ENCODE measurements around the gene TRHDE.

The TRHDE gene, protein sequence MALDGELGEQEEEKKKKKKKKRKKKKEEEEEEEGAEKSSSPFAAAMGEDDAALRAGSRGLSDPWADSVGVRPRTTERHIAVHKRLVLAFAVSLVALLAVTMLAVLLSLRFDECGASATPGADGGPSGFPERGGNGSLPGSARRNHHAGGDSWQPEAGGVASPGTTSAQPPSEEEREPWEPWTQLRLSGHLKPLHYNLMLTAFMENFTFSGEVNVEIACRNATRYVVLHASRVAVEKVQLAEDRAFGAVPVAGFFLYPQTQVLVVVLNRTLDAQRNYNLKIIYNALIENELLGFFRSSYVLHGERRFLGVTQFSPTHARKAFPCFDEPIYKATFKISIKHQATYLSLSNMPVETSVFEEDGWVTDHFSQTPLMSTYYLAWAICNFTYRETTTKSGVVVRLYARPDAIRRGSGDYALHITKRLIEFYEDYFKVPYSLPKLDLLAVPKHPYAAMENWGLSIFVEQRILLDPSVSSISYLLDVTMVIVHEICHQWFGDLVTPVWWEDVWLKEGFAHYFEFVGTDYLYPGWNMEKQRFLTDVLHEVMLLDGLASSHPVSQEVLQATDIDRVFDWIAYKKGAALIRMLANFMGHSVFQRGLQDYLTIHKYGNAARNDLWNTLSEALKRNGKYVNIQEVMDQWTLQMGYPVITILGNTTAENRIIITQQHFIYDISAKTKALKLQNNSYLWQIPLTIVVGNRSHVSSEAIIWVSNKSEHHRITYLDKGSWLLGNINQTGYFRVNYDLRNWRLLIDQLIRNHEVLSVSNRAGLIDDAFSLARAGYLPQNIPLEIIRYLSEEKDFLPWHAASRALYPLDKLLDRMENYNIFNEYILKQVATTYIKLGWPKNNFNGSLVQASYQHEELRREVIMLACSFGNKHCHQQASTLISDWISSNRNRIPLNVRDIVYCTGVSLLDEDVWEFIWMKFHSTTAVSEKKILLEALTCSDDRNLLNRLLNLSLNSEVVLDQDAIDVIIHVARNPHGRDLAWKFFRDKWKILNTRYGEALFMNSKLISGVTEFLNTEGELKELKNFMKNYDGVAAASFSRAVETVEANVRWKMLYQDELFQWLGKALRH

DNA sequence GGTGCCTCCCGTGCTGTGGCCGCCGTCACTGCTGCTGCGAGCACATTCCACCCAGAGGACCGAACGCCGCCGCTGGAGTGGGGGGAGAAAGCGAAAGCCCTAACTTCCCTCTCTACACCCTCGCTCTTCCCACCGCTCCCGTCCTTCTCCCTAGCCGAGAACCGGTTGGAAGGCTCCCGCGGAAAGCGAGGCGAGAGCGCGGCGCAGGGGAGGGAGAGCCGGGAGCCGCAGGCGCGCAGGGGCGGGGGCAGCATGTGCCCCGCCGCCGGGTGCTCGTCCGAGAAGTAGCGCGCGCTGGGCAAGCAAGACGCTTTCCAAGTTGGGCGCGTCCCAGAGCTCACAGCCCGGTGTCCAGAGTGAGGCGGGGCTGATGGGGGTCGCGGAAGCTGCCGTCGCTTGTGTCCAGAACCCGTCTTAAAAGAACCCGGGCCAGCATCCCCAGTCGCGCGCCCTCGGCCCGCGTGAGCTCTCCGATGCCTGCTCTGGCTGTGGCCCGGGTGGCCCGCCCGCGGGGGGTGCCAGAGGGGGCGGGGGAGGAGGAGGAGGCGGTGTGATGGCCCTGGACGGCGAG, at the start of gene TRHDE:
TRHDE (plus strand) TSS at position 280 of the 571 bp plus-strand sequence; CDS start at position 554, 274 bp downstream.
- DNase-seq (ENCODE audit: low read depth in 2 of 2): no peak

GRCh38 chr12:72226510-72226909, 45.7 kb upstream of the TRHDE start:
- no peak for DNase-seq (ENCODE audit: low read depth in 2 of 2)

DNA sequence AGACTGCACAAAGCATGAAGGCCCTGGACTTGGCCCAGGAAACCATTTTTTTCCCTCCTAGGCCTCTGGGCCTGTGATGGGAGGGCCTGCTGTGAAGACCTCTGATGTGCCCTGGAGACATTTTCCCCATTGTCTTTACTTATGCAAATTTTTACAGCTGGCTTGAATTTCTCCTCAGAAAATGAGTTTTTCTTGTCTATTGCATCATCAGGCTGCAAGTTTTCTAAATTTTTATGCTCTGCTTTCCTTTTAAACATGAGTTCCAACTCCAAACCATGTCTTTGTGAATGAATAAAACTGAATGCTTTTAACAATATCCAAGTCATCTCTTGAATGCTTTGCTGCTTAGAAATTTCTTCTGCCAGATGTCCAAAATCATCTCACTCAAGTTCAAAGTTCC, 43.7 kb upstream of the TRHDE start:
- no peak for DNase-seq (ENCODE audit: low read depth in 2 of 2)

DNA sequence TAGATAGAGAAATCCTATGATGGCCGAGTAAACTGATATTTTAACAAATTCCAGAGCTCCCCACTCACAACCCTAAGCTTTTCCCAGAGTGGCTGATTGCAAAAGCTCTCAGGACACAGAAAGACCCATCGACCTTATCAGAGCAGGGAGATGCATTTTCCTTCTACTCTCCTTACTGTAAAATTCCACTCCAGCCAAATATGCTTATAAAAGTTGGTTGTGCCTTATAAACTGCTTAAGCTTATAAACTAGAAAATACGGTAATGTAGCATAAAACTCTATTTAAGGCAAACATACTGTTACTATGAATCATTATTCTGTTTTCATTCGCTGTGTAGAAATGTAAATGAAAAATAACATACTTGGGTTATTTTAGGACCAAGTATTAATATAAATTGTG, 41.6 kb upstream of the TRHDE start:
- no peak for DNase-seq (ENCODE audit: low read depth in 2 of 2)

DNA sequence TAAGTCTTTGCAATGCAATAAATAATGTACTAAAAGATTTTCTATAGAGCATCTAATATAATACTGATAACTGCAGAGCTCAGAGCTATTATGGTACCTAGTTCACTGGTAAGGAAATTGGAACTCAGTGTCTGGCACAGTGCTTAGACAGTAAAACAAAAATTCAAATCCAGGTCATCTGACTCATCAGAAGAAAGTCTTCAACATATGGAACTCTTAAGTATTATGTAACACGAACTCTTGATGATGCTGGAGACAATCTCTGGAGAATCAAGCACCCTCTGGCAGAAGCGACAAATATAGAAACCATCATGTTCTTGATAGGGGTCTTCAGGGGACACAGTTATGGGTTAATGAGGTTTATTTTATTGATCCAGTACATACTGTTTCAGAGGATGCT, 37.3 kb upstream of the TRHDE start:
- no peak for DNase-seq (ENCODE audit: low read depth in 2 of 2)

DNA sequence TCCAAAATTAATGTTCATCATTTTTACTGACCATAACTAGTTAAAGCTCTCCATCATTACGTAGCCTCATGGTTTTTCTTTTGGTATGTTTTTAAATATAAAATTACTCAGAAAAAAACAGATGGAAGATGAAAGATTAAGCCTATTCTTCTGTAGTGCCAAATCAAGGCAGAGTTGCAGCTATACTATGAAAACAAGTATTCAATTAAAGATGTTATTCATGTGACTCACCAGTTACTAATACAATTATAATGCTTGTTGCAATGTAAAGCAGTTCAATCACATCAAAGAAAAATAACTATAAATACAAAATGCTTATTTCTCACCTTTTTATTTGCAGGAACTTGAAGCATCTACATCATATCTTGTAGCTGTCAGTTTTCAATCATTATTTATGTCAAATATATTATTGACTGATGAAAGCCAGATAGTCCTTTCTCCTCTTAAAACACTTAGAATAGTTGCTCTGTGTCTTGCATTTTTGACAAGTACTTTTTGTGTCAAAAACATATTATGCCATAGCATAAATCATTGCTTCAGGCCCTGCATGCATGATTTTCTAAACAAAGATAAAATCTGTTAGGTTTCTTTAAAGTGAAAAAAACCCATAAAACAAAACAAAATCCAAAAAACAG, 36.0 kb upstream of the TRHDE start:
- DNase-seq (ENCODE audit: low read depth in 2 of 2): no peak

- no peak for DNase-seq (ENCODE audit: low read depth in 2 of 2)
Measured at GRCh38 chr12:72241552-72241951, 30.6 kb upstream of the TRHDE start.

GRCh38 chr12:72242946-72243345, 29.2 kb upstream of the TRHDE start:
- no peak for DNase-seq (ENCODE audit: low read depth in 2 of 2)

DNA sequence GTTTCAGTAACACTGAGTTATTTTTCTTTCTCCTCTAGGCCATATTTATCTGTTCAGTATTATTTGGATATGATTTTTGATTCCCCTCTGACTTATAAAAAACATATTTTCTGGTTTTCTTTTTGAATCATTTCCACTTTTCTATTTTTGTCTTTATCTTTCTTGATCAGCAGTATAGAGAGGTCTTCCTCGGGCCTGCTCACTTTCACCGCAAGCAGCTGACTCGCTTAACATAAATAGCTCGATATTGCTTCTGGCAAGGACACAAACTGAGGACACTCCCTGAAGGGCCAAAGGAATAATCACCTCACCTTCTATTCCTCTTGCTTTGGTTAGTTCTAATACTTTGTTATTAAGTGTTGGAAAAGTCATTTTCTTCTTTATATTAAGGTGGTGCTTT, 25.8 kb upstream of the TRHDE start:
- DNase-seq (ENCODE audit: low read depth in 2 of 2): no peak

DNA sequence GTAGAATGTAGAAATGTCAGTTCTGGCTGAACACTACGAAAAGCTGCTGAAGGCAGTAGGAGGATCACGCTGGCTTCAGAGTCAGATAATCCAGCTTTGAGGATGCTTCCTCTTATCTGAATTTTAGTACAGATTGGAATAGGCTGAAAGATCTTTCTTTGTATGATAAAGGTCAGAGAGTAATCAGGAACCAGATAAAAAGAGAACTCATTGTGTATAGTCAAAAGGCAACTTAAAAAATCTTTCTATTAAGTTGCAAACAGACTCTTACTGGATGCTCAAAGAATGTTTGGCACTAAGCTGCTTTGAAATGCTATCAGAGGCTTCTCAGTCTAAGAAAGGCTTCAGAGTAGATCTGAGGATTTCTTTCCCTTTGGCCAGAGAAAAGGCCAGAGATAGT, 21.8 kb upstream of the TRHDE start:
- no peak for DNase-seq (ENCODE audit: low read depth in 2 of 2)

DNA sequence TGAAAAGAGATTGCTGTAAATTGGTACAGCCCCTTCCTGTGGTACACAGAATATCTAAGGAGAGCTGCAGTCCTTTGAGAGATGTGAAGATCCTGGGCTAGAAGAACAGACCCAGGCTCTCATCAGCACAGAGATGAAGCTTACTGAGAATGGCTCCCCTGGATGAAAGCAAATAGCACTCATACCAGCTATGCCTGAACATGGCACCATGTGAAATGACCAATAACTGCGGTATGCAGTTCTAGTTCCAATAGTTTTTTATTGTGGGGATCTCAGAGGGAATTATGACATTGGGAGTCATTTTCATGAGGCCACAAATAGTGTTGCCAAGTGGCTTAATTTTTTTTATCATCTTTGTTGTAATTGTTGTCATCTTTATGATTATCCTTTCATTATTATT, 15.4 kb upstream of the TRHDE start:
- no peak for DNase-seq (ENCODE audit: low read depth in 2 of 2)

DNA sequence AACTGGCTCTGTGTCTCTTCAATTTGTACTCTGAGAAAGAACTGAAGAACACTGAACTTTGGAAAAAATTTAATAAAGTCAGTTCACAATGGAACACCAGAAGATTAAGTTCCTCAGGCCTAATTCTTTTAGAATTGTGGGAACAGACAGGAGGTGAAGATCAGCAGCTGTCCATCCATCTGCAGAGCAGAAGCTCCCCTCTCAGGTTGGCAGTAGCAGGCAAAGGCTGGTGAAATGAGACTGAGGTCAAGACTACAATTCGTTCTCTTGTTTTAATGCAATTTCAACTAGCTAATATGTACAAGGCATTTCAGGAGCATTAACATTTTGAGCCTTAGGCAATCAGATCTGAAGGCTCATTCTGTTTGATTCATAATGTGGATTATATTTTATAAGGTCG, 10.3 kb upstream of the TRHDE start:
- DNase-seq (ENCODE audit: low read depth in 2 of 2): no peak

GRCh38 chr12:72264548-72265175, 7.5 kb upstream of the TRHDE start:
- no peak for DNase-seq (ENCODE audit: low read depth in 2 of 2)

GRCh38 chr12:72267974-72268373, 4.2 kb upstream of the TRHDE start:
- no peak for DNase-seq (ENCODE audit: low read depth in 2 of 2)

DNA sequence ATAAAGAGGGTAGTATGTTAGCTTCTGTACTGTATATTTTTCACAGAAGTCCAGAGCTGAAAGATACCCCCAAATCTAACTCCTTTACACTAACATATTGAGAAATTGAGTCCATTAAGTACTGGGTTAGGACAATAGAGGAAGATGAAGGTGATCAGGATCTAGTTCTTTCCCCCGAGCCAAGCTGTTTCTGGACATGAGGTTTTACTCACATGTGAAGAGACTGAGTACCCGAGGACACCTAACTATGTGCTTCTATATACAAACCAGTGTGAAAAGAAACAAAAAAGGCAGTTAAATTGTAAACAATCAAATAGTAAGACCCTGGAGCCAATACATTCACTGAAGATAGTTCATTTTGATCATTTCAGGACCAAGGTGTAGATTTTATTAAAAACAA, 3.8 kb upstream of the TRHDE start:
- DNase-seq (ENCODE audit: low read depth in 2 of 2): no peak

DNA sequence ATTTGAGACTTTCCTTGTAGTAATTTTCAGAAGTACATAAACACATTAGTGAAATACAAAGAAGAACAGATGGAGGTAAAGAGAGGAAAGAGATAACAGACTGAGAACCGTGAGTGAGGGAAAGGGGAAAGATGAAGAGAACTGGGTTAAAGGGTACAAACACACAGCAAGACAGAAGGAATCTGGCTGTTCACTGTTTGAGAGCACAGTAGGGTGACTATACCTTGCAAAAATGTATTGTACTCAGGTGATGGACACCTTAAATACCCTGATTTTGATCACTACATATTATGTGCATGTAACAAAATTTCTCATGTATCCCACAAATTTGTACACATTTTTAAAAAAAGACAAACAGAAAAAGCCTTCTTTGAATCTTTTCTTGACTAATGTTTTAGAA, 2.7 kb upstream of the TRHDE start:
- no peak for DNase-seq (ENCODE audit: low read depth in 2 of 2)

- no peak for DNase-seq (ENCODE audit: low read depth in 2 of 2)
Measured at GRCh38 chr12:72270246-72270645, 1.9 kb upstream of the TRHDE start.

DNA sequence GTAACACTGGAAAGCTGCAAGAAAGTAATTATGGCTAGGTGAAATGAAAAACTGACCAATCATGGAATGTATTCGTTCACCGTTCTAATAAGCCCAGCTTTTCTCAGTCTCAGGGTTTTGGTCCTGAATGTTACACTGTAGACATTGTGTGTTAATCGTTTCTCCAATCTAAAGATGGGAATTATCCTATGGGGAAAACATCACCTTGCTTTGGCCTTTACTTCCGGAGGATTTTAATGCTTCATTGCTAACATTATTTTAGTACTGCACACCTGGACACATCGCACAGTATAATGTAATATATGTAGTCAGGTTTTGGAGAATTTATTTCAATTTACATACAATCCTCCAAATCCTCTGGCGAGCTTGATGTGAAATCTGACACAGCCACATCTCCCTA, 1.2 kb upstream of the TRHDE start:
- no peak for DNase-seq (ENCODE audit: low read depth in 2 of 2)

DNA sequence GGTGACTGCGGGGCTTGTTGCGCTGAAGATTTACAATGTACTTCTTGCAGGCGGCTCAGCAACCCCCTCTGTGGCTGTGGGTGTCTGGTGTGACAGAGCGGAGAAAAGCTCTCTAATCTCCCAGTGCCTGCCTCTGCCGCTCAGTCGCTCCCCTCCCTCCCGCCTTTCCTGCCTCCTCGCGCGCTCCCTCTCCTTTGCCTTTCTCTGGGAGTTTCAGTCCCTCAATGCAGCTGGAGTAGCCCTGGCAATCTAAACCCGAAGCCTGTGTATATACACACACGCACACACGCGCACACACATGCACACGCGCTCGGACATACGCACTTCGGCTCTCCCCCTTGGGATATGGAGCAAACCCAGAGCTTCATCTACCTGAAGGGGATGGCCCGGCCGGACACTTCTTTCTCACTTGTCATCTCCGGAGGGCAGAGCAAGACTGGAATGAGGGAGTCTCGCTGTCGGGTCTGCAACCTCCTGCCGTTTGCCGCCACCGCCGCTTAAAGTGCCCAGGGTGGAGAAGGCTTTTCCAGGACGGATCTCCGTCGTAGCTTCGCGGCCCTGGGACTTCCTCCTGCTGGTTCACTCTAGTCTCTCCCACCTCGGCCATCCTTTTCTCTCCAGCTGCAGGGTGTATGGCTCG, 599 bp upstream of the TRHDE start:
- no peak for DNase-seq (ENCODE audit: low read depth in 2 of 2)

DNA sequence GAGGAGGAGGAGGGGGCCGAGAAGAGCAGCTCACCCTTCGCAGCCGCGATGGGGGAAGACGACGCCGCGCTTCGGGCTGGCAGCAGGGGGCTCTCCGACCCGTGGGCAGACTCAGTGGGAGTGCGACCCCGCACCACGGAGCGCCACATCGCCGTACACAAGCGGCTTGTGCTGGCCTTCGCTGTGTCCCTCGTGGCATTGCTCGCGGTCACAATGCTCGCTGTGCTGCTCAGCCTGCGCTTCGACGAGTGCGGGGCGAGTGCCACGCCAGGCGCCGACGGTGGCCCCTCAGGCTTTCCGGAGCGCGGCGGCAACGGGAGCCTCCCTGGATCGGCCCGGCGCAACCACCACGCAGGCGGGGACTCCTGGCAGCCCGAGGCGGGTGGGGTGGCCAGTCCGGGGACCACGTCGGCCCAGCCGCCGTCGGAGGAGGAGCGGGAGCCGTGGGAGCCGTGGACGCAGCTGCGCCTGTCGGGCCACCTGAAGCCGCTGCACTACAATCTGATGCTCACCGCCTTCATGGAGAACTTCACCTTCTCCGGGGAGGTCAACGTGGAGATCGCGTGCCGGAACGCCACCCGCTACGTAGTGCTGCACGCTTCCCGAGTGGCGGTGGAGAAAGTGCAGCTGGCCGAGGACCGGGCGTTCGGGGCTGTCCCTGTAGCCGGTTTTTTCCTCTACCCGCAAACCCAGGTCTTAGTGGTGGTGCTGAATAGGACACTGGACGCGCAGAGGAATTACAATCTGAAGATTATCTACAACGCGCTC, 745 bp downstream of the TRHDE start:
- DNase-seq (ENCODE audit: low read depth in 2 of 2): no peak
